ENCODE results near the gene TRIM33.

- TF ChIP-seq CTCF (IDR thresholded peaks at IDR 0.05) (no peak), GABPB1 (CRISPR knock-in tag; IDR thresholded peaks at IDR 0.05) (no peak), E2F4 (CRISPR knock-in tag; IDR thresholded peaks at IDR 0.05; ENCODE audit: borderline replicate concordance, low read depth) (no peak), ATF2 (CRISPR knock-in tag; IDR thresholded peaks at IDR 0.05; ENCODE audit: borderline replicate concordance, low read depth) (no peak), IRF2 (CRISPR knock-in tag; IDR thresholded peaks at IDR 0.05; ENCODE audit: borderline replicate concordance, low read depth) (no peak), ZNF317 (CRISPR knock-in tag; IDR thresholded peaks at IDR 0.05; ENCODE audit: borderline replicate concordance, low read depth) (no peak), TEAD4 (CRISPR knock-in tag; IDR thresholded peaks at IDR 0.05) (no peak), ZNF263 (CRISPR knock-in tag; IDR thresholded peaks at IDR 0.05; ENCODE audit: low read depth) (no peak), ZNF396 (CRISPR knock-in tag; IDR thresholded peaks at IDR 0.05; ENCODE audit: borderline replicate concordance) (no peak), USF2 (CRISPR knock-in tag; IDR thresholded peaks at IDR 0.05) (no peak), MAX (CRISPR knock-in tag; IDR thresholded peaks at IDR 0.05) (no peak), PREB (CRISPR knock-in tag; IDR thresholded peaks at IDR 0.05; ENCODE audit: borderline replicate concordance) (no peak)
Measured at GRCh38 chr1:114552106-114552639, 41.2 kb upstream of the TRIM33 start.
